Prostate gland (tissue), 2 donors: ENCODE results near the gene GP9. TPM values are rescaled to one million over a fixed set of nuclear protein-coding genes. Genes with fewer than 3 reads are reported as not detected.

ENCODE experiments used
- DNase-seq: peaks from one replicate; pipeline ENCODE4 v3.0.0-alpha.2; 2019; ENCODE audit warnings: low spot score
- H3K27ac ChIP-seq, 2 donors: fragments of 200-600 bp; sonication (generic); 2 replicates each; pipeline ENCODE4 v1.5.1; 2017 to 2019
- H3K27me3 ChIP-seq: fragments of 200-600 bp; sonication (generic); replicated peaks from 2 replicates; pipeline ENCODE4 v1.5.1; 2019; ENCODE audit not compliant: insufficient read depth
- H3K36me3 ChIP-seq, 2 donors: fragments of 200-600 bp; sonication (generic); 1 replicate in 1 of 2; 2 replicates in 1 of 2; pipeline versions ENCODE4 v1.5.1 to v1.8.1; 2017 to 2019
- H3K4me1 ChIP-seq: fragments of 200-600 bp; sonication (generic); replicated peaks from 2 replicates; pipeline ENCODE4 v1.5.1; 2019
- H3K4me3 ChIP-seq, 2 donors: fragments of 200-600 bp; sonication (generic); 2 replicates each; pipeline ENCODE4 v1.5.1; 2017 to 2019
- H3K9me3 ChIP-seq: fragments of 200-600 bp; sonication (generic); 2 replicates; pipeline ENCODE4 v1.5.1; 2017
- POLR2A ChIP-seq: fragments of 450-650 bp; IDR thresholded peaks from one replicate; pipeline ENCODE4 v1.6.1; 2016; ENCODE audit warnings: antibody characterized with exemption, mild to moderate bottlenecking
- POLR2AphosphoS5 ChIP-seq: sonication (generic); formaldehyde crosslinking; IDR thresholded peaks from one replicate; pipeline ENCODE4 v1.6.1; 2017; ENCODE audit warnings: antibody characterized with exemption
- WGBS: methylation state at CpG from one replicate; pipeline ENCODE4 v1.1.5; 2018; 5-methylcytosine and 5-hydroxymethylcytosine counted together
- intact Hi-C: fragments of 100-400 bp; cut with DNase I; formaldehyde crosslinking; loops from one replicate; pipeline ENCODE4 v1.14.2; 2022
- total RNA-seq, 2 donors: library from RNA; depleted of rRNA; stranded (reverse); fragments of >200 nt; gene quantifications; one replicate each; pipeline ENCODE4 v1.1.0, GENCODE V29; 2016
- TF ChIP-seq, protein P1 (sequence below), 4 experiments: fragments of 200-600 bp in 2 of 4; fragments of 450-650 bp in 2 of 4; sonication (generic) in 2 of 4; IDR thresholded peaks; 1 replicate in 3 of 4; 2 replicates in 1 of 4; pipeline ENCODE4 v1.5.1; 2016 to 2019; ENCODE audit warnings: antibody characterized with exemption in 4 of 4, mild to moderate bottlenecking in 2 of 4, moderate library complexity in 2 of 4

GP9 gene
- total RNA-seq, 2 donors from 2014 or later: not detected

DNA sequence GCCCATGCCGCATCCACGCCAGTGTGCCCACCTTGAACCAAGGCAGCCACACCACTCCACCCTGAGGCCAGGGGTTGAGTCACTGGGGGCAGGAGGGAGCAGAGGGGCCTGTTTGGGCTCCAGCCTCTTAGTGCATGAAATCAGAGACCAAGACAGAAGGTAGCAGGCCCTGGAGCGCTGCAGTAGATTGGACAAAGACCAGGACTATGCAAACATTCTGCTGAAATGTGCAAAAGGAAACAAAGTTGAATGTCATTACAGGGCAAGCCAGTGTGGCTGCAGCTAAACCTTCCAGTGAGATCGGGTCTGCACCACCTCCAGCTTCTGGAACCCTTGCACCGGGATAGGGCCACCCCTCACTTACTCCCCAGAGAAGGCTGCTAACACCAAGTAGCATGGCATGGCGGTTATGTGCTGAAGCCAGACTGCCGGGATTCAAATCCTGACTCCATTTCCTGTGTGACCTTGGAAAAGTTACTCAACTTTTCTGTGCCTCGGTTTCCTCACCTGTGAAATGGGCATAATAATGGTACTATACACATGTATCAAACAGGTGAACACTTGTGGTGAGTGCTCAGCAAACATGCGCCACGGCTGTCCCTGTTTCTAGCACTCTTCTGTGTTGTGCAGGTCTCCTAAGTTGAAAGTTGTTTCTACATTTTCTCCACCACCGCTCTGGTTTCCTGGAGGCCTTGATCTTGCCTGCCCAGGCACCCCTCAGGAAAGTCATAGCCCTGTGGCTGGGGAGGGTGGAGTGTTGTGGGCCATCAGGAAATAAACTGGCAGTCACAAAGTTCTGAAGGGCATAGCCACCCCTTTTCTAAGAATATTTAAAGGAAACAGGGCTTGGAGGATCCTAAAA is 25.0 kb upstream of the GP9 start:
- WGBS: 84% methylated on average over 11 of the region's 11 CpGs
- intact Hi-C loops: no loop called here
- H3K4me1 ChIP-seq: no peaks in the 10 kb centered on the region
- no peak for DNase-seq
- no peak overlapping the region for H3K4me3 ChIP-seq
- no peak for TF ChIP-seq POLR2AphosphoS5
- TF ChIP-seq POLR2A: no peak
- TF ChIP-seq, protein P1, sequence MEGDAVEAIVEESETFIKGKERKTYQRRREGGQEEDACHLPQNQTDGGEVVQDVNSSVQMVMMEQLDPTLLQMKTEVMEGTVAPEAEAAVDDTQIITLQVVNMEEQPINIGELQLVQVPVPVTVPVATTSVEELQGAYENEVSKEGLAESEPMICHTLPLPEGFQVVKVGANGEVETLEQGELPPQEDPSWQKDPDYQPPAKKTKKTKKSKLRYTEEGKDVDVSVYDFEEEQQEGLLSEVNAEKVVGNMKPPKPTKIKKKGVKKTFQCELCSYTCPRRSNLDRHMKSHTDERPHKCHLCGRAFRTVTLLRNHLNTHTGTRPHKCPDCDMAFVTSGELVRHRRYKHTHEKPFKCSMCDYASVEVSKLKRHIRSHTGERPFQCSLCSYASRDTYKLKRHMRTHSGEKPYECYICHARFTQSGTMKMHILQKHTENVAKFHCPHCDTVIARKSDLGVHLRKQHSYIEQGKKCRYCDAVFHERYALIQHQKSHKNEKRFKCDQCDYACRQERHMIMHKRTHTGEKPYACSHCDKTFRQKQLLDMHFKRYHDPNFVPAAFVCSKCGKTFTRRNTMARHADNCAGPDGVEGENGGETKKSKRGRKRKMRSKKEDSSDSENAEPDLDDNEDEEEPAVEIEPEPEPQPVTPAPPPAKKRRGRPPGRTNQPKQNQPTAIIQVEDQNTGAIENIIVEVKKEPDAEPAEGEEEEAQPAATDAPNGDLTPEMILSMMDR (IDR thresholded peaks at IDR 0.05): no peak
- H3K27me3 ChIP-seq: no peaks in the 10 kb centered on the region
- H3K36me3 ChIP-seq: no peaks in the 10 kb centered on the region
- no peak overlapping the region for H3K27ac ChIP-seq
- no peaks in the 10 kb centered on the region for H3K9me3 ChIP-seq

DNA sequence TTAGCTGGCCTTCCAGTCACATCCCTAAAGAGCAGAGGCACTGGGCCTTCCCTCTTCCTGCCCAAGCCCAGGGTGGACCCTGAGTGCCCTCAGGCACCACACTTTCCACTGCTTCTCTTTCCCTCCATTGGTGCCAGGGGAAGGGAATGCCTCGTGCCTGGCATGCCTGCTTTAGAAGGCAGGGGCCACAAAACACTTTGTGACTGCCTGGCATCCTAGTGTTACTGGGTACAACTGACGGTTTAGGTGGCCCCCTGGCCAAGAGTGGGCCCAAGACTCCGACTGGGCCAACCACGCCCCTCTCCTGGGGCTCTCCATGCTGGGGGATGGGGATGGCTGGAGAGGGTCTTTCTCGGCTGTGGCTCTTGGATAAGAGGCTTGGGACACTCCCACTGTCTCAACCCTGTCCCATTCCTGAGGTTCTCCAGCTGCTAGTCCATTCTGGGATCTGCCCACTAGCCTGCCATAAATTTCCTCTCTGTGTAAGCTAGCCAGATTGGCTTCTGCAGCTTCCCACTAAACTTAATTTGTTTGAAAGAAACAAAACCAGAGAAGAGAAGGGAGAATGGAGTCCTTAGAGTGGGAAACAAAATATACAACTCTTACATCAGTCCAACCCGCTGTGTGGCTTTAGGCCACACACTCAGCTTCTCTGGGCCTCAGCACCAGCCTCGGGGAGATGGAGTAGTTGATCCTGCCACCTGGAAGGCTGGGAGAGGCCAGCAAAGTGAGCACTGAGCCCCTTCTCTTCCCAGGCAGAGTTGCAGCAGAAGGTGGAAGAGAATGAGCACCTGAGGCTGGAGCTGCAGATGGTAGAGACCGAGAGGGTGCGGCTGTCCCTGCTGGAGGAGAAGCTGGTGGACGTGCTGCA is 24.1 kb upstream of the GP9 start:
- intact Hi-C loops: no loop called here
- no peak overlapping the region for H3K4me3 ChIP-seq

DNA sequence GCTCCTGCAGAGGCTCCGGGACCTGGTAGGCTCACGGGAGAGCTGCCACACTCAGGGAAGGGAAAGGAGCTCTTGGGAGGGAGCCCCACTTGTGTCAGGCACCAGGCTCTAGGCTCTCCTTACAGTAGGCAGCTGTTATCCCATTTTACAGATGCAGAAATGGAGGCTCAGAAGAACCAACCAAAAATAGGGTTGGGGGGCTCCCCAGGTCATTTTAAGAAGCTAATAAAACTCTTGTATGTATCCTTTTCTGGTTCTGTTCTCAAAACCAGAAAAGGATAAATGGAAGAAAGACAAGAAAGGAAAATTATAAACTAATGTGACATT is 23.5 kb upstream of the GP9 start:
- Histone ChIP-seq H3K27ac (no peak overlapping the region), H3K4me3 (no peak overlapping the region), H3K36me3 (no peaks in the 10 kb centered on the region), H3K27me3 (no peaks in the 10 kb centered on the region), H3K9me3 (no peaks in the 10 kb centered on the region), H3K4me1 (no peaks in the 10 kb centered on the region)
- DNase-seq: no peak
- intact Hi-C loops: no loop called here
- 26% methylated on average over 2 of the region's 2 CpGs for WGBS
- TF ChIP-seq POLR2A (no peak), POLR2AphosphoS5 (no peak)

More for the DNA sequence above, 24.1 kb upstream of the GP9 start:
- Histone ChIP-seq H3K4me1 (no peaks in the 10 kb centered on the region), H3K36me3 (no peaks in the 10 kb centered on the region), H3K27ac (no peak overlapping the region), H3K27me3 (no peaks in the 10 kb centered on the region), H3K9me3 (no peaks in the 10 kb centered on the region)
- TF ChIP-seq, protein P1 (IDR thresholded peaks at IDR 0.05): no peak
- TF ChIP-seq POLR2A (no peak), POLR2AphosphoS5 (no peak)
- DNase-seq: no peak
- 82% methylated on average over 10 of the region's 10 CpGs for WGBS

DNA sequence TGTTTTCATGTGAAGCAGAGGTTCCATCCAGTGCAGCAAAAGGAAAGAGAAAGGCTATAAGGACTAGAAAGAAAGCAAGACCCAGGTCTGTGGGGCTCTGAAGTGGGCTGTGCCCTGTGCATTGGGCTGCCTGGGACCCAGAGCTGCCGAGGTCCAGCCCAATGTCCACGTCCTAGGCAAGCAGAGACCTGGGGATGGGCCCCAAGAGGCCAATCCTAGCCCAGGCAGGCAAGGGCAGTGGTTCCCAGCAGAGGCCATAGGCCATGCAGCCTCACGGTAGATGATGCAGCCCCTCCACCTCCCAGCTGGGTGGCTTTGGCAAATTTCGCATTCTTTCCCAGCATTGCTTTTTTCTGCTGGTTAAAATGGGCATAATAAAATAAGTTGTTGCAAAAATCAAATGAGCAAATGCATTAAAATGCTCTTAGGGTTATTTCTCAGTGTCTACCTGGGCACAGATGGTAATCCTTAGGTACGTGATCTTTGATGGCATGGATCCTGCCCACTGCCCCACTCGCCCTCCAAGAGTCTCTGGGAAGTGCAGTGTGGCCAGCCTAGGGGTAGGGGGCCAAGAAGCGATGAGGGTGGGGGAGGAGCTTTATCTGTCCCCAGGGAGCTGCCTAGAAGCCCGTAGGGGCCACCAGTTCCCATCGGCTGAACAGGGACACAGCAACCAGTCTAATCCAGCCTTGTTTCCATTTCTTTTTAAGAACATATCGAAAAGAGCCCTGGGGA is 22.3 kb upstream of the GP9 start:
- Histone ChIP-seq H3K27ac (no peak overlapping the region), H3K9me3 (no peaks in the 10 kb centered on the region), H3K4me1 (no peaks in the 10 kb centered on the region), H3K4me3 (no peak overlapping the region), H3K36me3 (no peaks in the 10 kb centered on the region), H3K27me3 (no peaks in the 10 kb centered on the region)
- TF ChIP-seq POLR2A: no peak
- TF ChIP-seq, protein P1 (IDR thresholded peaks at IDR 0.05): no peak
- TF ChIP-seq POLR2AphosphoS5: no peak
- no peak for DNase-seq
- 84% methylated on average over 10 of the region's 10 CpGs for WGBS
- intact Hi-C loops: no loop called here
